Mucosa of rectum (tissue), 2 donors: Measurements from ENCODE around the gene ZNF614.
"Not testable (repeated sequence)": the region's sequence is repeated elsewhere in the genome, so short reads cannot be mapped to it uniquely, and the experiment has no call there.

Experiments
- H3K27ac ChIP-seq, 2 donors: one replicate each; pipeline ENCODE4 v1.7.0; 2013; ENCODE audit warnings: inconsistent platforms in 2 of 2, low read depth in 2 of 2, low read length in 2 of 2
- H3K27me3 ChIP-seq, 2 donors: one replicate each; pipeline ENCODE4 v1.7.0; 2013; ENCODE audit warnings: low read length in 2 of 2; ENCODE audit not compliant: control insufficient read depth in 2 of 2, insufficient read depth in 2 of 2
- H3K36me3 ChIP-seq, 2 donors: one replicate each; pipeline ENCODE4 v1.7.0; 2013; ENCODE audit warnings: low read length in 2 of 2; ENCODE audit not compliant: control insufficient read depth in 2 of 2, insufficient read depth in 2 of 2
- H3K4me1 ChIP-seq, 2 donors: one replicate each; pipeline ENCODE4 v1.7.0; 2013; ENCODE audit warnings: low read length in 2 of 2, mild to moderate bottlenecking in 1 of 2; ENCODE audit not compliant: control insufficient read depth in 2 of 2, insufficient read depth in 2 of 2
- H3K4me3 ChIP-seq, 2 donors: one replicate each; pipeline ENCODE4 v1.7.0; 2013; ENCODE audit warnings: low read length in 2 of 2
- H3K9ac ChIP-seq, 2 donors: one replicate each; pipeline ENCODE4 v1.7.0; 2013; ENCODE audit warnings: low read length in 2 of 2, low read depth in 1 of 2, mild to moderate bottlenecking in 1 of 2
- H3K9me3 ChIP-seq, 2 donors: one replicate each; pipeline ENCODE4 v1.7.0; 2013; ENCODE audit warnings: low read length in 2 of 2; ENCODE audit not compliant: control insufficient read depth in 2 of 2
- donor health status: healthy.
- donor health status: Normal muscosa, but diverticular disease.

ZNF614 gene

GRCh38 chr19:51975787-51976186 lies 52.4 kb downstream of the ZNF614 start:
- H3K9ac ChIP-seq, H3K4me1 ChIP-seq, H3K27ac ChIP-seq, H3K27me3 ChIP-seq, H3K4me3 ChIP-seq: not testable (repeated sequence)
- Histone ChIP-seq H3K36me3 (peaks cover 56 to 69% of the 10 kb centered on the region in 2 donors), H3K9me3 (peaks cover 73% of the 10 kb centered on the region in 2 donors)

DNA sequence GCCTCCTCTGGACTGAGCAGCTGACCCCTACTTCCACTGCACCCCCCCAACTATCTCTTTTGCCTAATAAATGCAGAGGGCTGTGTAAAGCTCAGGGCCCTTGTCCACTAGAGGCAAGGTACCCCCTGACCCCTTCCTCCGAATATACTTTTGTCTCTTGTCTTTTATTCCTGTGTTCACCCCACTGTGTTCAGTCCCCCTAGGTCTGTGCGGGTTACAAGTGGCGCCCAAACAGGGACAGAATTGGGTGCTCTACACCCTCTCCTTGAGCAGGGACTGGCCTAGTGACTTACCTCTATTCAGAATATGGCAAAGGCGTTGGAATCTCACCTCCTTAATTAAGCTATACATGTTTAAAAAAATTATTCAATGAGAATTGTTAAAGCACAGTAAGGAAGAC lies 56.6 kb downstream of the ZNF614 start:
- Histone ChIP-seq H3K27me3 (no peaks in the 10 kb centered on the region), H3K4me1 (no peaks in the 10 kb centered on the region), H3K9me3 (peaks cover 72 to 74% of the 10 kb centered on the region in 2 donors), H3K9ac (no peak overlapping the region), H3K36me3 (peaks cover 78% of the 10 kb centered on the region in 2 donors), H3K4me3 (peak overlapping the region; percentile 5 to 36), H3K27ac (no peak overlapping the region)

DNA sequence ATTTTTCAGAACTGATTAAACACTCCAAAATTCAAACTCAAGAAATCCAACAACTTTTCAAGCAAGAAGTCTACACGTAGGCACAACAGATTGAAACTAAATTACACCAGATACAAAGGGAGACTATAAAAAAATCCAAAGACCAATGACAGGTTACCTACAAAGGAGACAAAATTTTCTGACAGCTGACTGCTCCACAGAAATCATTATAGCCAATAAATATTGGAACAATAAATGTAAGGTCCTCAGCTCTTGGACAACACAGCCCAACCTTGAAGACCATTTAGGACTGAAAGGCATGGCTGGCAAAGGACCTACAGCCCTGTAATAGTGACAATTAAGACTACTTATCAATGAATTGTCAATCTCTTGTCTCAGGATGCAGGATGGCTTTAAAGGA lies 57.5 kb downstream of the ZNF614 start:
- peaks cover 69 to 77% of the 10 kb centered on the region in 2 donors for H3K9me3 ChIP-seq
- no peak overlapping the region for H3K9ac ChIP-seq
- H3K27me3 ChIP-seq: no peaks in the 10 kb centered on the region
- no peak overlapping the region for H3K27ac ChIP-seq
- peaks cover 81 to 82% of the 10 kb centered on the region in 2 donors for H3K36me3 ChIP-seq
- H3K4me1 ChIP-seq: no peaks in the 10 kb centered on the region
- no peak overlapping the region for H3K4me3 ChIP-seq

DNA sequence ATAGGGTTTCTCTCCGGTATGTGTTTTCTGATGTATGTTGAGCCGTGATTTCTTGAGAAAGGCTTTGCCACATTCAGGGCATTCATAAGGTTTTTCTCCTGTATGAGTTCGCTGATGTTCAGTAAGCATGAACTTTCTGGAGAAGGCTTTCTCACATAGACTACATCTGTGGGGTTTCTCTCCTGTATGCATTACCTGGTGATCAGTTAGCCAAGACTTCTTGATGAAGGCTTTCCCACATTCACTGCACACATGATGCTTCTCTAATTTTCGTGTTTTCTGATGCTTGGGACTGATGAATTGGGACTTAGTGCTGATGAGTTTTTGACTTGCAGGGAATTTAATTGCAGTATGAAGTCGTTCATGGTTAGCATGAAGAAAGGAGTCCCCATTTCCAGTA lies 62.6 kb downstream of the ZNF614 start:
- H3K9ac ChIP-seq: no peak overlapping the region
- H3K36me3 ChIP-seq: peaks cover 54 to 63% of the 10 kb centered on the region in 2 donors
- H3K27me3 ChIP-seq: no peaks in the 10 kb centered on the region
- peak overlapping the region; percentile 2 to 6 for H3K4me3 ChIP-seq
- H3K4me1 ChIP-seq: peaks cover 0 to 2% of the 10 kb centered on the region in 2 donors
- peaks cover 63 to 74% of the 10 kb centered on the region in 2 donors for H3K9me3 ChIP-seq
- no peak overlapping the region for H3K27ac ChIP-seq
